GM23338 (cell line): ENCODE data around the gene STK31. TPM values are rescaled to one million over a fixed set of nuclear protein-coding genes. Genes with fewer than 3 reads are reported as not detected.

Experiments used
- ATAC-seq: fragments of 200-7000 bp; cut with Tn5 transposase; 3 replicates; pipeline ENCODE4 v1.9.1; 2020
- DNase-seq: peaks from one replicate; pipeline ENCODE4 v3.0.0-alpha.2; 2015; ENCODE audit warnings: low spot score
- H2AFZ ChIP-seq: fragments of 200-600 bp; sonication (generic); 2 replicates; pipeline ENCODE4 v1.8.0; 2016; ENCODE audit warnings: antibody characterized with exemption, mild to moderate bottlenecking, moderate library complexity
- H3F3A ChIP-seq: fragments of 200-600 bp; sonication (generic); replicated peaks from 2 replicates; pipeline ENCODE4 v1.8.0; 2017; ENCODE audit warnings: antibody characterized with exemption, mixed run types, low read depth
- H3K27ac ChIP-seq: fragments of 200-600 bp; sonication (generic); 2 replicates; pipeline ENCODE4 v1.6.1; 2016; ENCODE audit warnings: low read depth
- H3K27me3 ChIP-seq: fragments of 200-600 bp; sonication (generic); 2 replicates; pipeline ENCODE4 v1.8.0; 2016; ENCODE audit warnings: mild to moderate bottlenecking, mixed run types, moderate library complexity; ENCODE audit not compliant: insufficient read depth
- H3K36me3 ChIP-seq: fragments of 200-600 bp; sonication (generic); 2 replicates; pipeline ENCODE4 v1.8.0; 2016; ENCODE audit warnings: mild to moderate bottlenecking; ENCODE audit not compliant: insufficient read depth
- H3K4me1 ChIP-seq: fragments of 200-600 bp; sonication (generic); 2 replicates; pipeline ENCODE4 v1.8.0; 2016; ENCODE audit warnings: mild to moderate bottlenecking, moderate library complexity; ENCODE audit not compliant: insufficient read depth
- H3K4me2 ChIP-seq: fragments of 200-600 bp; sonication (generic); 2 replicates; pipeline ENCODE4 v1.7.1; 2017; ENCODE audit warnings: mixed run types
- H3K4me3 ChIP-seq: fragments of 200-600 bp; sonication (generic); 2 replicates; pipeline ENCODE4 v1.6.1; 2016; ENCODE audit warnings: mixed run types
- H3K79me2 ChIP-seq: fragments of 200-600 bp; sonication (generic); replicated peaks from 2 replicates; pipeline ENCODE4 v1.8.0; 2017; ENCODE audit warnings: mild to moderate bottlenecking; ENCODE audit not compliant: insufficient read depth
- H3K9me2 ChIP-seq: fragments of 200-600 bp; sonication (generic); 2 replicates; pipeline ENCODE4 v1.8.0; 2017; ENCODE audit not compliant: insufficient read depth
- H4K20me1 ChIP-seq: fragments of 200-600 bp; sonication (generic); replicated peaks from 2 replicates; pipeline ENCODE4 v1.8.0; 2017; ENCODE audit warnings: mild to moderate bottlenecking; ENCODE audit not compliant: insufficient read depth
- H3K27ac Mint-ChIP-seq: 2 replicates; pipeline ENCODE4 v1.8.0; 2020; ENCODE audit warnings: inconsistent platforms, mild to moderate bottlenecking, moderate library complexity, mixed read lengths
- H3K27me3 Mint-ChIP-seq: 3 replicates; pipeline ENCODE4 v1.8.0; 2022; ENCODE audit warnings: low read depth, mild to moderate bottlenecking, moderate library complexity, mixed read lengths, inconsistent platforms; ENCODE audit not compliant: insufficient read depth, poor library complexity
- H3K36me3 Mint-ChIP-seq: 3 replicates; pipeline ENCODE4 v1.8.0; 2021; ENCODE audit warnings: low read depth, mild to moderate bottlenecking, inconsistent platforms, moderate library complexity, mixed read lengths
- H3K4me1 Mint-ChIP-seq: 3 replicates; pipeline ENCODE4 v1.8.0; 2020; ENCODE audit warnings: mild to moderate bottlenecking, inconsistent platforms, mixed read lengths
- H3K4me3 Mint-ChIP-seq: 3 replicates; pipeline ENCODE4 v1.8.0; 2021; ENCODE audit warnings: moderate library complexity, mild to moderate bottlenecking, inconsistent platforms, mixed read lengths
- H3K9me3 Mint-ChIP-seq: 3 replicates; pipeline ENCODE4 v1.8.0; 2020; ENCODE audit warnings: moderate library complexity, mild to moderate bottlenecking, inconsistent platforms, mixed read lengths
- CREB1 ChIP-seq: fragments of 250-450 bp; sonication (Bioruptor Pico); IDR thresholded peaks from 2 replicates; pipeline ENCODE4 v1.5.0; 2020; ENCODE audit warnings: low read depth, mild to moderate bottlenecking, moderate library complexity
- CTCF ChIP-seq, 2 experiments: fragments of 200-600 bp in 1 of 2; sonication (generic) in 1 of 2; conservative IDR thresholded peaks; 2 replicates each; pipeline versions ENCODE4 v1.5.1 to v1.6.1; 2016 to 2017; ENCODE audit warnings: antibody characterized with exemption in 2 of 2, low read depth in 2 of 2, mild to moderate bottlenecking in 2 of 2, moderate library complexity in 1 of 2
- JUNB ChIP-seq: IDR thresholded peaks from one replicate; pipeline ENCODE4 v1.6.1; 2016; ENCODE audit warnings: antibody characterized with exemption; ENCODE audit not compliant: unreplicated experiment
- POLR2AphosphoS5 ChIP-seq: IDR thresholded peaks from 2 replicates; pipeline ENCODE4 v1.6.1; 2016; ENCODE audit warnings: antibody characterized with exemption, low read depth
- STAT1 ChIP-seq: IDR thresholded peaks from one replicate; pipeline ENCODE4 v1.6.1; 2016; ENCODE audit warnings: antibody characterized with exemption; ENCODE audit not compliant: unreplicated experiment
- polyA plus RNA-seq: library from polyadenylated mRNA; unstranded; fragments of >200 nt; fragmentation: Nextera tagmentation; extraction: Ambion mirVana; gene quantifications from 2 replicates; pipeline ENCODE4 v1.2.1, GENCODE V29; 2016
- total RNA-seq: library from RNA; depleted of rRNA; stranded (reverse); fragments of >200 nt; shearing (Covaris generic); gene quantifications from 2 replicates; pipeline ENCODE4 v1.2.3, GENCODE V29; 2014
- TF ChIP-seq, protein P1 (sequence below): fragments of 250-450 bp; sonication (Bioruptor Pico); IDR thresholded peaks from 2 replicates; pipeline ENCODE4 v1.5.0; 2020; ENCODE audit warnings: mild to moderate bottlenecking, moderate library complexity

Gene STK31
- total and polyA plus RNA-seq, 2 experiments from 2014 or later, result 0.31 to 0.55 TPM

DNA sequence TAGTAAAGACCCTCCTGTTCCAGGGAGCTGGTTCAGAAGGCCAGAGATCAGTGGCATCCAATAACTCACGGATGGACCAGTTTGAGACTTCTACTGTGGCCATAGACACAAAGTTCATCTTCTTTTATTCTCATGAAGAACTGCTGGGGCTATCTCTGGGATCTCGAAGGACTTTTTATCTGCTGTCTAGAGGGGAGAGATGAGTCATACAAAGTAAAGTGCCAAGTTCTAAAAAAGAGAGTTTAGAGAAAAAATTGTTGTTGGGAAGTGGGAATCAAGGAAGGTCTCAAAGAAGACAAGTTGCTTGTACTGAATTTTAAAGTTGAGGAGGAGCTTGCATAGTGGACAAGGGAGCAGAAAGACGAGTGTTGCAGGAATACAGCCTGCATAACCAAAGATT lies 38.0 kb upstream of the STK31 start (continued):
- TF ChIP-seq, protein P1, sequence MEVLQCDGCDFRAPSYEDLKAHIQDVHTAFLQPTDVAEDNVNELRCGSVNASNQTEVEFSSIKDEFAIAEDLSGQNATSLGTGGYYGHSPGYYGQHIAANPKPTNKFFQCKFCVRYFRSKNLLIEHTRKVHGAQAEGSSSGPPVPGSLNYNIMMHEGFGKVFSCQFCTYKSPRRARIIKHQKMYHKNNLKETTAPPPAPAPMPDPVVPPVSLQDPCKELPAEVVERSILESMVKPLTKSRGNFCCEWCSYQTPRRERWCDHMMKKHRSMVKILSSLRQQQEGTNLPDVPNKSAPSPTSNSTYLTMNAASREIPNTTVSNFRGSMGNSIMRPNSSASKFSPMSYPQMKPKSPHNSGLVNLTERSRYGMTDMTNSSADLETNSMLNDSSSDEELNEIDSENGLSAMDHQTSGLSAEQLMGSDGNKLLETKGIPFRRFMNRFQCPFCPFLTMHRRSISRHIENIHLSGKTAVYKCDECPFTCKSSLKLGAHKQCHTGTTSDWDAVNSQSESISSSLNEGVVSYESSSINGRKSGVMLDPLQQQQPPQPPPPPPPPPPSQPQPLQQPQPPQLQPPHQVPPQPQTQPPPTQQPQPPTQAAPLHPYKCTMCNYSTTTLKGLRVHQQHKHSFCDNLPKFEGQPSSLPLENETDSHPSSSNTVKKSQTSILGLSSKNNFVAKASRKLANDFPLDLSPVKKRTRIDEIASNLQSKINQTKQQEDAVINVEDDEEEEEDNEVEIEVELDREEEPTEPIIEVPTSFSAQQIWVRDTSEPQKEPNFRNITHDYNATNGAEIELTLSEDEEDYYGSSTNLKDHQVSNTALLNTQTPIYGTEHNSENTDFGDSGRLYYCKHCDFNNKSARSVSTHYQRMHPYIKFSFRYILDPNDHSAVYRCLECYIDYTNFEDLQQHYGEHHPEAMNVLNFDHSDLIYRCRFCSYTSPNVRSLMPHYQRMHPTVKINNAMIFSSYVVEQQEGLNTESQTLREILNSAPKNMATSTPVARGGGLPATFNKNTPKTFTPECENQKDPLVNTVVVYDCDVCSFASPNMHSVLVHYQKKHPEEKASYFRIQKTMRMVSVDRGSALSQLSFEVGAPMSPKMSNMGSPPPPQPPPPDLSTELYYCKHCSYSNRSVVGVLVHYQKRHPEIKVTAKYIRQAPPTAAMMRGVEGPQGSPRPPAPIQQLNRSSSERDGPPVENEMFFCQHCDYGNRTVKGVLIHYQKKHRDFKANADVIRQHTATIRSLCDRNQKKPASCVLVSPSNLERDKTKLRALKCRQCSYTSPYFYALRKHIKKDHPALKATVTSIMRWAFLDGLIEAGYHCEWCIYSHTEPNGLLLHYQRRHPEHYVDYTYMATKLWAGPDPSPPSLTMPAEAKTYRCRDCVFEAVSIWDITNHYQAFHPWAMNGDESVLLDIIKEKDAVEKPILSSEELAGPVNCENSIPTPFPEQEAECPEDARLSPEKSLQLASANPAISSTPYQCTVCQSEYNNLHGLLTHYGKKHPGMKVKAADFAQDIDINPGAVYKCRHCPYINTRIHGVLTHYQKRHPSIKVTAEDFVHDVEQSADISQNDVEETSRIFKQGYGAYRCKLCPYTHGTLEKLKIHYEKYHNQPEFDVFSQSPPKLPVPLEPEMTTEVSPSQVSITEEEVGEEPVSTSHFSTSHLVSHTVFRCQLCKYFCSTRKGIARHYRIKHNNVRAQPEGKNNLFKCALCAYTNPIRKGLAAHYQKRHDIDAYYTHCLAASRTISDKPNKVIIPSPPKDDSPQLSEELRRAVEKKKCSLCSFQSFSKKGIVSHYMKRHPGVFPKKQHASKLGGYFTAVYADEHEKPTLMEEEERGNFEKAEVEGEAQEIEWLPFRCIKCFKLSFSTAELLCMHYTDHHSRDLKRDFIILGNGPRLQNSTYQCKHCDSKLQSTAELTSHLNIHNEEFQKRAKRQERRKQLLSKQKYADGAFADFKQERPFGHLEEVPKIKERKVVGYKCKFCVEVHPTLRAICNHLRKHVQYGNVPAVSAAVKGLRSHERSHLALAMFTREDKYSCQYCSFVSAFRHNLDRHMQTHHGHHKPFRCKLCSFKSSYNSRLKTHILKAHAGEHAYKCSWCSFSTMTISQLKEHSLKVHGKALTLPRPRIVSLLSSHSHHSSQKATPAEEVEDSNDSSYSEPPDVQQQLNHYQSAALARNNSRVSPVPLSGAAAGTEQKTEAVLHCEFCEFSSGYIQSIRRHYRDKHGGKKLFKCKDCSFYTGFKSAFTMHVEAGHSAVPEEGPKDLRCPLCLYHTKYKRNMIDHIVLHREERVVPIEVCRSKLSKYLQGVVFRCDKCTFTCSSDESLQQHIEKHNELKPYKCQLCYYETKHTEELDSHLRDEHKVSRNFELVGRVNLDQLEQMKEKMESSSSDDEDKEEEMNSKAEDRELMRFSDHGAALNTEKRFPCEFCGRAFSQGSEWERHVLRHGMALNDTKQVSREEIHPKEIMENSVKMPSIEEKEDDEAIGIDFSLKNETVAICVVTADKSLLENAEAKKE (CRISPR knock-in tag), result no peak
- TF ChIP-seq JUNB, result no peak

DNA sequence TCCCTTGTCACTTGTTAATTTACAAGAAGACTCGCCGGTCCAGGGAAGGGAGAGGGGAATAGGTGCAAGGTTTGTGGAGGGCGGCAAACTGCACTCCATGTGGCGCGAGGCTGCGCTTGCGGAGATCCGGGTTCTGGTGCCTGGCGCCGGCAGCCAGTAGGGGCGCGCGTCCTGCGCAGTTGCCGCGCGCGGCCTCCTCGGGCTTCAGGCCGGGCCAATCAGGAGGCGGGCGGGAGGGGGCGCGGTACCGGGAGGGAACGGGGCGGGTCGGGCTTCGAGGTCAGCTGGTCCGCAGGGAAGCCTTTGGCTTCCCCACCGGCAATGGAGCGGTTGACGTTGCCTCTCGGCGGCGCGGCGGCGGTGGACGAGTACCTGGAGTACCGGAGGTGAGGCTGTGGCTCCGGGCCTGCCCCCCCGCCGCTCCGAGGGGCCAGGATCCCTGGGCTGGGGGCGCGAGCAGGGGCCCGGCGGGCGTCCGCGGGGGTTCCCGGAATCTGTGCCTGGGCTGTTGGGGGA lies 30.1 kb upstream of the STK31 start, which contains the start of gene FAM221A:
Gene FAM221A (plus strand): TSS at position 302 of the 516 bp plus-strand sequence. CDS start 20 bp downstream, at position 322.
- peaks cover 19% of the 10 kb centered on the region for H3K4me1 Mint-ChIP-seq
- H3K9me2 ChIP-seq, result no peaks in the 10 kb centered on the region
- H3K79me2 ChIP-seq, result peaks cover 41% of the 10 kb centered on the region
- H3K27me3 ChIP-seq, result peaks cover 10% of the 10 kb centered on the region; the same call in 1 of the 2 replicates
- H3K27ac ChIP-seq, result peak within 1 kb of the TSS; percentile 99
- peak within 1 kb of the TSS; percentile 95 for H2AFZ ChIP-seq
- H3K9me3 Mint-ChIP-seq, result peaks cover 9% of the 10 kb centered on the region; the same call in 1 of the 3 replicates
- H3K4me2 ChIP-seq, result peak within 1 kb of the TSS; percentile 96
- peaks cover 4% of the 10 kb centered on the region for H3F3A ChIP-seq
- peaks cover 14% of the 10 kb centered on the region; the same call in 1 of the 2 replicates for H3K4me1 ChIP-seq
- peak; percentile 94 for DNase-seq
- 0 out of 2 replicates have a peak, but pooled peaks cover 5% of the 10 kb centered on the region for H4K20me1 ChIP-seq
- peaks cover 27% of the 10 kb centered on the region for H3K36me3 Mint-ChIP-seq
- H3K4me3 Mint-ChIP-seq, result peak within 1 kb of the TSS; percentile 91
- H3K27me3 Mint-ChIP-seq, result peaks cover 16% of the 10 kb centered on the region
- TF ChIP-seq STAT1 (no peak), POLR2AphosphoS5 (peak; percentile 45), CREB1 (CRISPR knock-in tag) (0 out of 2 replicates have a peak, but pooled peaks have one; percentile 14), CTCF (conservative IDR thresholded peaks at IDR 0.05; ENCODE audit: low read depth in 2 of 2) (peak; percentile 55 to 73)
- peak within 1 kb of the TSS; percentile 98 for H3K4me3 ChIP-seq
- peaks cover 11% of the 10 kb centered on the region; the same call in 1 of the 2 replicates for H3K36me3 ChIP-seq
- peak within 1 kb of the TSS; percentile 95 for H3K27ac Mint-ChIP-seq
- ATAC-seq, result peak; percentile 92
